ENCODE data around the gene CDK10.

The CDK10 gene

GRCh38 chr16:89744813-89745212, 58.3 kb downstream of the CDK10 start:
- Histone ChIP-seq H3K9ac (ENCODE audit: low read depth, low read length) (no peak overlapping the region), H3K36me3 (ENCODE audit: insufficient read depth, low read depth, low read length) (peaks cover 91% of the 10 kb centered on the region), H3K27ac (ENCODE audit: low read length) (no peak overlapping the region), H3K27me3 (ENCODE audit: insufficient read depth, low read length) (no peaks in the 10 kb centered on the region), H3K4me1 (ENCODE audit: insufficient read depth, low read length) (no peaks in the 10 kb centered on the region), H3K9me3 (ENCODE audit: insufficient read depth, low read depth, low read length) (no peaks in the 10 kb centered on the region), H3K4me3 (ENCODE audit: low read length) (no peak overlapping the region)

All from iPS-20b (cell line).